Smooth muscle cell (in vitro differentiated cells): ENCODE measurements around the gene BBOX1. TPM values are rescaled to one million over a fixed set of nuclear protein-coding genes. Genes with fewer than 3 reads are reported as not detected.

Experiments used
- DNase-seq: peaks from one replicate; lab custom pipeline; 2025; ENCODE audit not compliant: unreplicated experiment; lab: John Stamatoyannopoulos, UW
- H2AFZ ChIP-seq: fragments of 200-600 bp; sonication (generic); 2 replicates; pipeline ENCODE4 v1.6.0; 2016; ENCODE audit warnings: antibody characterized with exemption, low read depth, mild to moderate bottlenecking
- H3F3A ChIP-seq: fragments of 200-600 bp; sonication (generic); 2 replicates; pipeline ENCODE4 v1.6.0; 2017; ENCODE audit warnings: antibody characterized with exemption, low read depth
- H3K27ac ChIP-seq: fragments of 200-600 bp; sonication (generic); 2 replicates; pipeline ENCODE4 v1.5.1; 2016; ENCODE audit warnings: low read depth, mild to moderate bottlenecking
- H3K27me3 ChIP-seq: fragments of 200-600 bp; sonication (generic); 2 replicates; pipeline ENCODE4 v1.6.1; 2016; ENCODE audit warnings: low read depth, mild to moderate bottlenecking
- H3K36me3 ChIP-seq: fragments of 200-600 bp; sonication (generic); 2 replicates; pipeline ENCODE4 v1.5.1; 2016; ENCODE audit warnings: low read depth
- H3K4me1 ChIP-seq: fragments of 200-600 bp; sonication (generic); 2 replicates; pipeline ENCODE4 v1.5.1; 2016; ENCODE audit warnings: low read depth
- H3K4me2 ChIP-seq: fragments of 200-600 bp; sonication (generic); 2 replicates; pipeline ENCODE4 v1.6.0; 2016; ENCODE audit warnings: mild to moderate bottlenecking
- H3K4me3 ChIP-seq: fragments of 200-600 bp; sonication (generic); 2 replicates; pipeline ENCODE4 v1.5.1; 2016; ENCODE audit warnings: mild to moderate bottlenecking
- H3K79me2 ChIP-seq: fragments of 200-600 bp; sonication (generic); 2 replicates; pipeline ENCODE4 v1.6.0; 2016; ENCODE audit warnings: low read depth, mild to moderate bottlenecking
- H3K9ac ChIP-seq: fragments of 200-600 bp; sonication (generic); 2 replicates; pipeline ENCODE4 v1.6.0; 2016; ENCODE audit warnings: low read depth
- H3K9me3 ChIP-seq: fragments of 200-600 bp; sonication (generic); replicated peaks from 2 replicates; pipeline ENCODE4 v1.5.1; 2016; ENCODE audit warnings: low read depth
- H4K20me1 ChIP-seq: fragments of 200-600 bp; sonication (generic); 2 replicates; pipeline ENCODE4 v1.6.0; 2016; ENCODE audit warnings: low read depth
- CTCF ChIP-seq: fragments of 200-600 bp; sonication (generic); IDR thresholded peaks from 2 replicates; pipeline ENCODE4 v1.5.1; 2017; ENCODE audit warnings: borderline replicate concordance, mild to moderate bottlenecking, antibody characterized with exemption; ENCODE audit not compliant: insufficient read depth, poor library complexity, severe bottlenecking
- WGBS: methylation state at CpG from one replicate; pipeline ENCODE4 v1.1.7; 2016; ENCODE audit warnings: low lambda C conversion rate; 5-methylcytosine and 5-hydroxymethylcytosine counted together
- polyA plus RNA-seq: library from polyadenylated mRNA; unstranded; fragments of >200 nt; fragmentation: Nextera tagmentation; extraction: Ambion mirVana; gene quantifications from 2 replicates; pipeline ENCODE4 v1.2.1, GENCODE V29; 2016
- total RNA-seq: library from RNA; depleted of rRNA; stranded (reverse); fragments of >200 nt; gene quantifications from 2 replicates; pipeline ENCODE4 v1.2.3, GENCODE V29; 2014

The BBOX1 gene
- total and polyA plus RNA-seq, 2 experiments from 2014 or later = 0.22 to 0.67 TPM

- 88% methylated on average over 6 of the region's 6 CpGs for WGBS
- H2AFZ ChIP-seq = no peak overlapping the region
These were observed 15.2 kb upstream of the BBOX1 start for GRCh38 chr11:27025312-27025955.

GRCh38 chr11:27025957-27026733 lies 14.5 kb upstream of the BBOX1 start:
- no peaks in the 10 kb centered on the region for H3K36me3 ChIP-seq
- no peak overlapping the region for H3K4me2 ChIP-seq
- no peaks in the 10 kb centered on the region for H3K4me1 ChIP-seq
- 75% methylated on average over 8 of the region's 8 CpGs for WGBS
- H3F3A ChIP-seq = no peaks in the 10 kb centered on the region
- no peak for TF ChIP-seq CTCF
- H3K4me3 ChIP-seq = no peak overlapping the region
- no peak for DNase-seq
- H3K27me3 ChIP-seq = no peaks in the 10 kb centered on the region
- H4K20me1 ChIP-seq = no peaks in the 10 kb centered on the region
- H3K79me2 ChIP-seq = no peaks in the 10 kb centered on the region
- H3K9me3 ChIP-seq = no peaks in the 10 kb centered on the region
- no peak overlapping the region for H3K9ac ChIP-seq
- no peak overlapping the region for H3K27ac ChIP-seq
- no peak overlapping the region for H2AFZ ChIP-seq

More at GRCh38 chr11:27025312-27025955, 15.2 kb upstream of the BBOX1 start:
- no peaks in the 10 kb centered on the region for H3K27me3 ChIP-seq
- H3F3A ChIP-seq = no peaks in the 10 kb centered on the region
- no peak overlapping the region for H3K9ac ChIP-seq
- no peak overlapping the region for H3K4me3 ChIP-seq
- H3K27ac ChIP-seq = no peak overlapping the region
- H3K4me1 ChIP-seq = no peaks in the 10 kb centered on the region
- no peaks in the 10 kb centered on the region for H3K9me3 ChIP-seq
- no peaks in the 10 kb centered on the region for H3K36me3 ChIP-seq
- TF ChIP-seq CTCF = no peak
- no peak overlapping the region for H3K4me2 ChIP-seq
- DNase-seq = no peak
- H4K20me1 ChIP-seq = no peaks in the 10 kb centered on the region
- H3K79me2 ChIP-seq = no peaks in the 10 kb centered on the region

GRCh38 chr11:27028561-27028965 lies 12.1 kb upstream of the BBOX1 start:
- H3K79me2 ChIP-seq = no peaks in the 10 kb centered on the region
- no peak overlapping the region for H3K9ac ChIP-seq
- H3K9me3 ChIP-seq = no peaks in the 10 kb centered on the region
- no peak overlapping the region for H3K27ac ChIP-seq
- no peak for DNase-seq
- no peaks in the 10 kb centered on the region for H3K4me1 ChIP-seq
- H2AFZ ChIP-seq = peak overlapping the region; percentile 17
- H3K36me3 ChIP-seq = no peaks in the 10 kb centered on the region
- no peak for TF ChIP-seq CTCF
- 89% methylated on average over 1 of the region's 1 CpG for WGBS
- peak overlapping the region; percentile 4 for H3K4me2 ChIP-seq
- H3K27me3 ChIP-seq = no peaks in the 10 kb centered on the region
- H3K4me3 ChIP-seq = no peak overlapping the region
- H4K20me1 ChIP-seq = no peaks in the 10 kb centered on the region
- H3F3A ChIP-seq = no peaks in the 10 kb centered on the region

- no peaks in the 10 kb centered on the region for H3K79me2 ChIP-seq
- no peak for DNase-seq
- no peak overlapping the region for H3K4me2 ChIP-seq
- H3K36me3 ChIP-seq = no peaks in the 10 kb centered on the region
- H3K4me1 ChIP-seq = no peaks in the 10 kb centered on the region
- WGBS = 93% methylated on average over 1 of the region's 1 CpG
- H3F3A ChIP-seq = no peaks in the 10 kb centered on the region
- no peaks in the 10 kb centered on the region for H4K20me1 ChIP-seq
- H3K27me3 ChIP-seq = no peaks in the 10 kb centered on the region
- H3K9me3 ChIP-seq = no peaks in the 10 kb centered on the region
- no peak overlapping the region for H3K9ac ChIP-seq
- no peak overlapping the region for H2AFZ ChIP-seq
- H3K27ac ChIP-seq = no peak overlapping the region
- TF ChIP-seq CTCF = no peak
- H3K4me3 ChIP-seq = no peak overlapping the region
These were observed 10.6 kb upstream of the BBOX1 start for GRCh38 chr11:27029966-27030365.
